Globus pallidus (tissue), 1 donor: ENCODE measurements around the gene AMY2A.
"Not testable (repeated sequence)": the region's sequence is repeated elsewhere in the genome, so short reads cannot be mapped to it uniquely, and the experiment has no call there.

ENCODE experiments used
- DNase-seq: peaks from one replicate; pipeline ENCODE4 v3.0.0-alpha.2; 2015; ENCODE audit warnings: low spot score

The AMY2A gene

GRCh38 chr1:103616994-103617477 is at the start of gene AMY2A:
Gene AMY2A, plus strand, starts transcription at chr1:103617427. Its CDS starts 14 bp downstream, at chr1:103617441.
- DNase-seq = not testable (repeated sequence)

GRCh38 chr1:103569493-103569892 is 47.7 kb upstream of the AMY2A start:
- no peak for DNase-seq

- not testable (repeated sequence) for DNase-seq
Measured at GRCh38 chr1:103571289-103571688, 45.9 kb upstream of the AMY2A start, which contains the start of gene AMY2B. Gene AMY2B, plus strand, starts transcription at chr1:103571589. Its CDS starts 14 bp downstream, at chr1:103571603.

- no peak for DNase-seq
Measured at GRCh38 chr1:103576065-103576464, 41.2 kb upstream of the AMY2A start.

GRCh38 chr1:103576784-103577183 is 40.4 kb upstream of the AMY2A start:
- DNase-seq = not testable (repeated sequence)

- DNase-seq = no peak
Measured at GRCh38 chr1:103582464-103582863, 34.8 kb upstream of the AMY2A start.

- DNase-seq = no peak
Measured at GRCh38 chr1:103583887-103584286, 33.3 kb upstream of the AMY2A start.

- DNase-seq = no peak
Measured at GRCh38 chr1:103584537-103584936, 32.7 kb upstream of the AMY2A start.

GRCh38 chr1:103602740-103603139 is 14.5 kb upstream of the AMY2A start:
- not testable (repeated sequence) for DNase-seq

- DNase-seq = no peak
Measured at GRCh38 chr1:103616362-103616761, 865 bp upstream of the AMY2A start.

GRCh38 chr1:103627436-103627835 is 10.2 kb downstream of the AMY2A start:
- not testable (repeated sequence) for DNase-seq

- DNase-seq = not testable (repeated sequence)
Measured at GRCh38 chr1:103641194-103641593, 24.0 kb downstream of the AMY2A start.

- DNase-seq = not testable (repeated sequence)
Measured at GRCh38 chr1:103643908-103644307, 26.7 kb downstream of the AMY2A start.

- DNase-seq = not testable (repeated sequence)
Measured at GRCh38 chr1:103650305-103650704, 33.1 kb downstream of the AMY2A start.

GRCh38 chr1:103650889-103651288 is 33.7 kb downstream of the AMY2A start:
- not testable (repeated sequence) for DNase-seq

- DNase-seq = not testable (repeated sequence)
Measured at GRCh38 chr1:103654133-103654532, 36.9 kb downstream of the AMY2A start.

GRCh38 chr1:103655460-103655859 is 38.2 kb downstream of the AMY2A start, which contains the start of gene AMY1A:
Gene AMY1A, plus strand, starts transcription at chr1:103655760. Its CDS starts 571 bp downstream, at chr1:103656331.
- DNase-seq = not testable (repeated sequence)
